ENCODE measurements around the gene SLC2A11.

DNA sequence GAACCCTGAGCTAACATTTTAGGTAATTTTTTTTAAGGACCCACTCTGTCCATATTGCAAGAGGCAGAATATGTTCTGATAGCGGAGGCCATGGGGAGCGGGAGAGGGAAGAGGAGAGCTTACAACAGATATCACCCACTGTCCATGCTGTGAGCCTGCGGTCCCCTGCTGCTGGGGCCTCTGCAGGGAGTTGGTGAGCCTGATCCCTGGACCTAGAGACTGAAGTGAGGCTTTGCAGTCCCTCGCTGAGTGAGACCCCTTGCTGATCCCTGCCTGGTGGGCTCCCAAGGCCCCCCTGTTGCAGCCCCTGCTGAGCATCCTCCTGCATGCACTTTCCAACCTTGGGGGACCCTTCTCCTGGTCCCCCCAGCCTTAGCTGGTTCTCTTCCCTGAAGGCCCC, 49.0 kb downstream of the SLC2A11 start:
- TF ChIP-seq POLR2A (IDR thresholded peaks at IDR 0.05) (no peak), CTCF (IDR thresholded peaks at IDR 0.05) (no peak)
